IPS-18a (cell line): ENCODE results near the gene ENOPH1.
"Not testable (repeated sequence)": the region's sequence is repeated elsewhere in the genome, so short reads cannot be mapped to it uniquely, and the experiment has no call there.

Experiments used
- H3K27ac ChIP-seq: one replicate; pipeline ENCODE4 v1.5.1; 2013; ENCODE audit warnings: low read length
- H3K27me3 ChIP-seq: one replicate; pipeline ENCODE4 v1.6.1; 2013; ENCODE audit warnings: mild to moderate bottlenecking, low read length; ENCODE audit not compliant: control insufficient read depth, insufficient read depth
- H3K36me3 ChIP-seq: one replicate; pipeline ENCODE4 v1.6.1; 2013; ENCODE audit warnings: low read depth, low read length; ENCODE audit not compliant: control insufficient read depth
- H3K4me1 ChIP-seq: one replicate; pipeline ENCODE4 v1.6.1; 2013; ENCODE audit warnings: low read depth, low read length; ENCODE audit not compliant: control insufficient read depth
- H3K4me3 ChIP-seq: one replicate; pipeline ENCODE4 v1.5.1; 2013; ENCODE audit warnings: low read length
- H3K9ac ChIP-seq: one replicate; pipeline ENCODE4 v1.6.1; 2013; ENCODE audit warnings: mild to moderate bottlenecking, low read length, moderate library complexity
- H3K9me3 ChIP-seq: one replicate; pipeline ENCODE4 v1.6.1; 2013; ENCODE audit warnings: low read depth, low read length; ENCODE audit not compliant: control insufficient read depth

ENOPH1 gene

GRCh38 chr4:82430193-82430963 lies at the start of gene ENOPH1, which contains the start of gene HNRNPDL:
ENOPH1 (plus strand) TSS chr4:82430590; CDS start chr4:82430830, 240 bp downstream.
HNRNPDL (minus strand) TSS chr4:82430462; CDS start chr4:82429690, 772 bp downstream.
- Histone ChIP-seq H3K9me3 (no peaks in the 10 kb centered on the region), H3K36me3 (peaks cover 36% of the 10 kb centered on the region), H3K27me3 (no peaks in the 10 kb centered on the region), H3K4me1 (peaks cover 12% of the 10 kb centered on the region), H3K9ac (peak within 1 kb of the TSS; percentile 100), H3K27ac (peak within 1 kb of the TSS; percentile 87), H3K4me3 (peak within 1 kb of the TSS; percentile 93)

DNA sequence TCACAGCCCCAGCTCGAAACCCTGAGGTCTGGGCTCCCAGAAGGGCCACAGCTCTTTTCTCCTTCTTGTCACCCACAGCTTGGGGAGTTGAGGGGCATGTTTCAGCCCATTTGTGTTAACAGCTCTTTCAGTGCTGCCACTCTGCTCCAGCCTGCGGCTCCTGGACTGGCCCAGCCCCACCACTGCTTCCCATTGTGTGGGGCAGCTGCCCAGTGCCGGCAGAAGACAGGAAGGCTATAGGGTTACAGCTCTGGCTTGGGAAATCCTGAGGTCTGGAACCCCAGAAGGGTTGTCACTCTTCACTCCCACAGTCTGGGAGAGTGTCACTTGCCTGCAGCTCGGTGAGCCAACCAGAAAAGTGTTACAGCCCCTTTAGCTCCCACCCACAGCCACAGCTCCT lies 49.6 kb upstream of the ENOPH1 start:
- peaks cover 1% of the 10 kb centered on the region for H3K4me1 ChIP-seq
- H3K9ac ChIP-seq = no peak overlapping the region
- H3K9me3 ChIP-seq = peaks cover 2% of the 10 kb centered on the region
- no peak overlapping the region for H3K27ac ChIP-seq
- H3K4me3 ChIP-seq = no peak overlapping the region
- H3K27me3 ChIP-seq = no peaks in the 10 kb centered on the region
- H3K36me3 ChIP-seq = no peaks in the 10 kb centered on the region

GRCh38 chr4:82381235-82381634 lies 49.2 kb upstream of the ENOPH1 start:
- no peak overlapping the region for H3K9ac ChIP-seq
- H3K27me3 ChIP-seq = no peaks in the 10 kb centered on the region
- H3K36me3 ChIP-seq = no peaks in the 10 kb centered on the region
- no peaks in the 10 kb centered on the region for H3K4me1 ChIP-seq
- H3K27ac ChIP-seq = no peak overlapping the region
- peaks cover 5% of the 10 kb centered on the region for H3K9me3 ChIP-seq
- H3K4me3 ChIP-seq = no peak overlapping the region

- Histone ChIP-seq H3K4me3 (no peak overlapping the region), H3K27ac (no peak overlapping the region), H3K9me3 (peaks cover 5% of the 10 kb centered on the region), H3K36me3 (no peaks in the 10 kb centered on the region), H3K9ac (no peak overlapping the region), H3K4me1 (no peaks in the 10 kb centered on the region), H3K27me3 (no peaks in the 10 kb centered on the region)
Measured at GRCh38 chr4:82381661-82382296, 48.6 kb upstream of the ENOPH1 start.

GRCh38 chr4:82382751-82383150 lies 47.6 kb upstream of the ENOPH1 start:
- Histone ChIP-seq H3K27me3 (no peaks in the 10 kb centered on the region), H3K27ac (no peak overlapping the region), H3K9ac (no peak overlapping the region), H3K36me3 (no peaks in the 10 kb centered on the region), H3K4me1 (no peaks in the 10 kb centered on the region), H3K9me3 (peaks cover 5% of the 10 kb centered on the region), H3K4me3 (no peak overlapping the region)

DNA sequence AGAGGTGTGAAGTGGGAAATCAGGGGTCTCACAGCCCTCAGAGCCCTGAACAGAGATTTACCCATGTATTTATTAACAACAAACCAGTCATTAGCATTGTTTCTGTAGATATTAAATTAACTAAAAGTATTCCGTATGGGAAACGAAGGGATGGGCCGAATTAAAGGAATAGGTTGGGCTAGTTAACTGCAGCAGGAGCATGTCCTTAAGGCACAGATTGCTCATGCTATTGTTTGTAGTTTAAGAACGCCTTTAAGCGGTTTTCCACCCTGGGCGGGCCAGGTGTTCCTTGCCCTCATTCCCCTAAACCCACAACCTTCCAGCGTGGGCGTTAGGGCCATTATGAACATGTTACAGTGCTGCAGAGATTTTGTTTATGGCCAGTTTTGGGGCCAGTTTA lies 44.1 kb upstream of the ENOPH1 start:
- H3K36me3 ChIP-seq, H3K27ac ChIP-seq, H3K9me3 ChIP-seq, H3K4me1 ChIP-seq, H3K9ac ChIP-seq, H3K27me3 ChIP-seq, H3K4me3 ChIP-seq: not testable (repeated sequence)

- Histone ChIP-seq H3K36me3 (no peaks in the 10 kb centered on the region), H3K4me3 (no peak overlapping the region), H3K4me1 (no peaks in the 10 kb centered on the region), H3K9ac (no peak overlapping the region), H3K27me3 (no peaks in the 10 kb centered on the region), H3K27ac (no peak overlapping the region), H3K9me3 (peaks cover 5% of the 10 kb centered on the region)
Measured at GRCh38 chr4:82388405-82388804, 42.0 kb upstream of the ENOPH1 start.

- not testable (repeated sequence) for H3K4me1 ChIP-seq, H3K9me3 ChIP-seq, H3K36me3 ChIP-seq, H3K9ac ChIP-seq, H3K4me3 ChIP-seq, H3K27ac ChIP-seq, H3K27me3 ChIP-seq
Measured at GRCh38 chr4:82390061-82390460, 40.3 kb upstream of the ENOPH1 start.

- no peaks in the 10 kb centered on the region for H3K27me3 ChIP-seq
- no peaks in the 10 kb centered on the region for H3K4me1 ChIP-seq
- H3K36me3 ChIP-seq = no peaks in the 10 kb centered on the region
- H3K9me3 ChIP-seq = no peaks in the 10 kb centered on the region
- no peak overlapping the region for H3K4me3 ChIP-seq
- H3K9ac ChIP-seq = no peak overlapping the region
- H3K27ac ChIP-seq = no peak overlapping the region
Measured at GRCh38 chr4:82394896-82395295, 35.5 kb upstream of the ENOPH1 start.

- no peak overlapping the region for H3K27ac ChIP-seq
- no peaks in the 10 kb centered on the region for H3K9me3 ChIP-seq
- H3K4me1 ChIP-seq = no peaks in the 10 kb centered on the region
- H3K36me3 ChIP-seq = no peaks in the 10 kb centered on the region
- no peak overlapping the region for H3K4me3 ChIP-seq
- H3K9ac ChIP-seq = no peak overlapping the region
- no peaks in the 10 kb centered on the region for H3K27me3 ChIP-seq
Measured at GRCh38 chr4:82397527-82397926, 32.9 kb upstream of the ENOPH1 start.

DNA sequence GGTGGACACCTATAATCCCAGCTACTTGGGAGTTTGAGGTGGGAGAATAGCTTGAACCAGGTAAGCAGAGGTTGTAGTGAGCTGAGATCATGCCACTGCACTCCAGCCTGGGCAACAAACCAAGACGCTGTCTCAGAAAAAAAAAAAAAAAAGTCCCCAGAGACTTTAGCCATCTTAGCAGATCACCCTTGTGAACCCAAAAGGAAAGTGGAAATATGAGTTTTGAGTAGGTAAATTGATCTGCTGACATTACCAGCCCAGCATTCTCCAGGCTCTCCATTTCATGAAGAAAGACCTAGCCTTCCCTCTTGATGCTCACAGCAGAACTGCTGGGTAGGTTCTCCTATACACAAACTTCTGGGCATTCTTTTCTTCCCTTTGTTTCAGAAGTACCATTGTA lies 32.1 kb upstream of the ENOPH1 start:
- Histone ChIP-seq H3K9me3 (no peaks in the 10 kb centered on the region), H3K4me3 (no peak overlapping the region), H3K36me3 (no peaks in the 10 kb centered on the region), H3K9ac (no peak overlapping the region), H3K27ac (no peak overlapping the region), H3K4me1 (no peaks in the 10 kb centered on the region), H3K27me3 (no peaks in the 10 kb centered on the region)

GRCh38 chr4:82401600-82401999 lies 28.8 kb upstream of the ENOPH1 start:
- no peaks in the 10 kb centered on the region for H3K27me3 ChIP-seq
- H3K9ac ChIP-seq = no peak overlapping the region
- no peak overlapping the region for H3K4me3 ChIP-seq
- H3K36me3 ChIP-seq = no peaks in the 10 kb centered on the region
- H3K9me3 ChIP-seq = no peaks in the 10 kb centered on the region
- no peak overlapping the region for H3K27ac ChIP-seq
- H3K4me1 ChIP-seq = no peaks in the 10 kb centered on the region
